ENCODE data around the gene CCDC138. TPM values are rescaled to one million over a fixed set of nuclear protein-coding genes. Genes with fewer than 3 reads are reported as not detected.

The CCDC138 gene
- total RNA-seq, 1 donor from 2014 or later: 6.1 TPM

GRCh38 chr2:108847000-108847399, 60.4 kb downstream of the CCDC138 start:
- DNase-seq (ENCODE audit: low read depth) (no peak), FAIRE-seq (no peak)
- Histone ChIP-seq H2AFZ (ENCODE audit: low read depth, low read length) (no peak overlapping the region), H3K4me2 (ENCODE audit: low read length) (no peak overlapping the region), H3K4me3 (ENCODE audit: insufficient read depth, low read depth, low read length) (no peak overlapping the region), H3K36me3 (ENCODE audit: insufficient read depth, low read length) (no peaks in the 10 kb centered on the region), H3K4me1 (ENCODE audit: insufficient read depth, low read length) (no peaks in the 10 kb centered on the region), H4K20me1 (ENCODE audit: insufficient read depth, low read length) (no peaks in the 10 kb centered on the region), H3K27ac (ENCODE audit: low read depth, low read length) (no peak overlapping the region), H3K9ac (ENCODE audit: low read length) (no peak overlapping the region), H3K9me3 (ENCODE audit: insufficient read depth, low read depth, low read length) (no peaks in the 10 kb centered on the region), H3K79me2 (ENCODE audit: insufficient read depth, low read length) (no peaks in the 10 kb centered on the region), H3K27me3 (ENCODE audit: insufficient read depth, low read length) (no peaks in the 10 kb centered on the region)
- Mint-ChIP-seq H3K36me3 (ENCODE audit: low read depth, unreplicated experiment) (peaks cover 9% of the 10 kb centered on the region), H3K4me1 (ENCODE audit: low read depth, unreplicated experiment) (peaks cover 5% of the 10 kb centered on the region), H3K27ac (ENCODE audit: unreplicated experiment) (no peak overlapping the region), H3K4me3 (ENCODE audit: unreplicated experiment) (no peak overlapping the region), H3K27me3 (ENCODE audit: low read depth, unreplicated experiment) (no peaks in the 10 kb centered on the region), H3K9me3 (ENCODE audit: unreplicated experiment) (no peaks in the 10 kb centered on the region)
- TF ChIP-seq CTCF (IDR thresholded peaks at IDR 0.05; ENCODE audit: insufficient read depth, low read depth, low read length): no peak
- no peak for TF ChIP-seq EZH2 (IDR thresholded peaks at IDR 0.05; ENCODE audit: insufficient read depth, low read length)

GRCh38 chr2:108852375-108852774, 65.8 kb downstream of the CCDC138 start:
- Mint-ChIP-seq H3K4me3 (ENCODE audit: unreplicated experiment) (no peak overlapping the region), H3K4me1 (ENCODE audit: low read depth, unreplicated experiment) (peaks cover 7% of the 10 kb centered on the region), H3K27me3 (ENCODE audit: low read depth, unreplicated experiment) (no peaks in the 10 kb centered on the region), H3K36me3 (ENCODE audit: low read depth, unreplicated experiment) (peaks cover 9% of the 10 kb centered on the region), H3K9me3 (ENCODE audit: unreplicated experiment) (no peaks in the 10 kb centered on the region), H3K27ac (ENCODE audit: unreplicated experiment) (no peak overlapping the region)
- no peak overlapping the region for H3K9ac ChIP-seq (ENCODE audit: low read length)
- H3K4me1 ChIP-seq (ENCODE audit: insufficient read depth, low read length): no peaks in the 10 kb centered on the region
- DNase-seq (ENCODE audit: low read depth): no peak
- no peak overlapping the region for H3K27ac ChIP-seq (ENCODE audit: low read depth, low read length)
- no peak overlapping the region for H3K4me2 ChIP-seq (ENCODE audit: low read length)
- H3K9me3 ChIP-seq (ENCODE audit: insufficient read depth, low read depth, low read length): no peaks in the 10 kb centered on the region
- no peaks in the 10 kb centered on the region for H3K27me3 ChIP-seq (ENCODE audit: insufficient read depth, low read length)
- FAIRE-seq: no peak
- no peak overlapping the region for H2AFZ ChIP-seq (ENCODE audit: low read depth, low read length)
- no peaks in the 10 kb centered on the region for H4K20me1 ChIP-seq (ENCODE audit: insufficient read depth, low read length)
- TF ChIP-seq CTCF (IDR thresholded peaks at IDR 0.05; ENCODE audit: insufficient read depth, low read depth, low read length) (no peak), EZH2 (IDR thresholded peaks at IDR 0.05; ENCODE audit: insufficient read depth, low read length) (no peak)
- no peaks in the 10 kb centered on the region for H3K79me2 ChIP-seq (ENCODE audit: insufficient read depth, low read length)
- H3K4me3 ChIP-seq (ENCODE audit: insufficient read depth, low read depth, low read length): no peak overlapping the region
- no peaks in the 10 kb centered on the region for H3K36me3 ChIP-seq (ENCODE audit: insufficient read depth, low read length)

- TF ChIP-seq EZH2 (IDR thresholded peaks at IDR 0.05; ENCODE audit: insufficient read depth, low read length): no peak
- no peak for TF ChIP-seq CTCF (IDR thresholded peaks at IDR 0.05; ENCODE audit: insufficient read depth, low read depth, low read length)
- H3K9me3 Mint-ChIP-seq (ENCODE audit: unreplicated experiment): no peaks in the 10 kb centered on the region
- H3K79me2 ChIP-seq (ENCODE audit: insufficient read depth, low read length): no peaks in the 10 kb centered on the region
- H3K4me1 ChIP-seq (ENCODE audit: insufficient read depth, low read length): no peaks in the 10 kb centered on the region
- no peak overlapping the region for H3K9ac ChIP-seq (ENCODE audit: low read length)
- FAIRE-seq (no peak), DNase-seq (ENCODE audit: low read depth) (peak; percentile 60)
- H3K4me1 Mint-ChIP-seq (ENCODE audit: low read depth, unreplicated experiment): peaks cover 7% of the 10 kb centered on the region
- no peaks in the 10 kb centered on the region for H3K27me3 Mint-ChIP-seq (ENCODE audit: low read depth, unreplicated experiment)
- no peak overlapping the region for H3K4me3 Mint-ChIP-seq (ENCODE audit: unreplicated experiment)
- no peak overlapping the region for H3K4me2 ChIP-seq (ENCODE audit: low read length)
- H2AFZ ChIP-seq (ENCODE audit: low read depth, low read length): no peak overlapping the region
- H3K27ac ChIP-seq (ENCODE audit: low read depth, low read length): no peak overlapping the region
- H3K9me3 ChIP-seq (ENCODE audit: insufficient read depth, low read depth, low read length): no peaks in the 10 kb centered on the region
- no peaks in the 10 kb centered on the region for H4K20me1 ChIP-seq (ENCODE audit: insufficient read depth, low read length)
- no peak overlapping the region for H3K27ac Mint-ChIP-seq (ENCODE audit: unreplicated experiment)
- H3K4me3 ChIP-seq (ENCODE audit: insufficient read depth, low read depth, low read length): no peak overlapping the region
- H3K27me3 ChIP-seq (ENCODE audit: insufficient read depth, low read length): no peaks in the 10 kb centered on the region
- H3K36me3 Mint-ChIP-seq (ENCODE audit: low read depth, unreplicated experiment): peaks cover 9% of the 10 kb centered on the region
- H3K36me3 ChIP-seq (ENCODE audit: insufficient read depth, low read length): no peaks in the 10 kb centered on the region
Measured at GRCh38 chr2:108853421-108853820, 66.8 kb downstream of the CCDC138 start.

All from astrocyte (in vitro differentiated cells and primary cell).